ENCODE data around the gene SLC2A8.

Gene SLC2A8

DNA sequence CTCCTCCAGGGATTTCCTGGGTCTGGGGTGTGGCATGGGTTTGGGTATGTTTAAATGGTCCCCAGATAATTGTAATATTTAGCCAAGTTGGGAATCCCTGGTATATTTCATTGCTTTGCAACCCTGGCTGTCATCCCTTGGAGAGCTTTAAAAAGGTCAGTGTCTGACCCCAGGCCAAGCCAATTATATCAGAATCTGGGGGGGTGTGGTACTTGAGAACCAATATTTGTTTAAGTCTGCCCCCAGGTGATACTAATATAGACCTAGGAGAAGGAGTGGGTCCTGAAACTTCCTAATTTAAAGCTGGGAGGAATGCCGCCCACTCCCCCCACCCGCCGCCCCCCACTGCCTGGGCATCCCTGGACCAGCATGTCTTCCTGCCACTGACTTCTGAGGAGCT is 38.2 kb upstream of the SLC2A8 start:
- H3K4me2 ChIP-seq (ENCODE audit: insufficient read depth, low read length, poor library complexity, severe bottlenecking) = no peak overlapping the region
- H3K79me1 ChIP-seq (ENCODE audit: low read depth, low read length) = no peaks in the 10 kb centered on the region
- WGBS, 2 donors (ENCODE audit: extremely low coverage in 2 of 2, insufficient read length in 2 of 2, insufficient replicate concordance in 1 of 2) = no CpG with 5 or more reads among the region's 3 CpGs
- no peak overlapping the region for H3K4ac ChIP-seq (ENCODE audit: low read length)
- H3K9ac ChIP-seq (ENCODE audit: low read depth, low read length, poor library complexity) = no peak overlapping the region
- no peak overlapping the region for H3K4me3 ChIP-seq (ENCODE audit: low read length in 2 of 2)
- H3K14ac ChIP-seq (ENCODE audit: low read length) = no peak overlapping the region
- no peak overlapping the region for H4K8ac ChIP-seq (ENCODE audit: low read depth, low read length)
- peaks cover 0 to 19% of the 10 kb centered on the region in 2 donors for H3K36me3 ChIP-seq (replicated peaks in 1 of 2; ENCODE audit: control insufficient read depth in 2 of 2, insufficient read depth in 2 of 2, low read length in 2 of 2)
- no peak overlapping the region for H2AFZ ChIP-seq (ENCODE audit: low read length)
- no peaks in the 10 kb centered on the region for H3K27me3 ChIP-seq (ENCODE audit: control insufficient read depth in 3 of 3, insufficient read depth in 3 of 3, low read depth in 1 of 3, low read length in 3 of 3)
- no peak overlapping the region for H2BK15ac ChIP-seq (ENCODE audit: low read length)
- H3K18ac ChIP-seq (ENCODE audit: low read length) = no peak overlapping the region
- H2AK5ac ChIP-seq (ENCODE audit: low read depth, low read length) = no peak overlapping the region
- no peak overlapping the region for H4K91ac ChIP-seq (ENCODE audit: low read depth, low read length, poor library complexity)
- no peak overlapping the region for H3K27ac ChIP-seq (replicated peaks; ENCODE audit: low read length)
- no peak overlapping the region for H2BK120ac ChIP-seq (ENCODE audit: low read depth, low read length)
- DNase-seq (ENCODE audit: low spot score) = no peak
- peaks cover 0 to 2% of the 10 kb centered on the region in 2 donors for H3K9me3 ChIP-seq (replicated peaks in 1 of 2; ENCODE audit: control insufficient read depth in 2 of 2, insufficient read depth in 1 of 2, low read depth in 1 of 2, low read length in 2 of 2)
- H3K23ac ChIP-seq (ENCODE audit: low read depth, low read length, poor library complexity) = no peak overlapping the region
- no peak overlapping the region for H2BK12ac ChIP-seq (ENCODE audit: low read length)
- no peak overlapping the region for H2BK5ac ChIP-seq (ENCODE audit: low read length)
- H3K4me1 ChIP-seq (ENCODE audit: control insufficient read depth in 2 of 2, insufficient read depth in 1 of 2, low read depth in 1 of 2, low read length in 2 of 2) = peaks cover 2% of the 10 kb centered on the region in 2 donors

DNA sequence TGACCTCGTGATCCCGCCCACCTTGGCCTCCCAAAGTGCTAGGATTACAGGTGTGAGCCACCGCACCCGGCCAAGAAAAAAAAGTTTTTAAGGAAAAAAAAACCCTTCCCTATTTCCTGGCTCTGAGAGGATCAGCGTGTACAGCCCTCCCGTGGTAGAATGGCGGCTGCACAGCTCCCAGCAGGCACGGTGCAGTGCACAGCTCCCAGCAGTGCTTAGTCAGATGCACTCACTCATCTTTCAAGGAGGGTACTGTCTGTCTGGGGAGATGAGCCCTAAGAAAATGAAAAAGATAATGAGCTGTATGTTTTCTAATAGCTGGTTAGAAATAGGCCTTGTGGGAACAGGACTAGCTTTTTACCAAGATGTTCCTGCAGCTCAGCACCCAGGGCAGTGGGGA is 36.7 kb upstream of the SLC2A8 start:
- Histone ChIP-seq H3K4me1 (ENCODE audit: control insufficient read depth in 2 of 2, insufficient read depth in 1 of 2, low read depth in 1 of 2, low read length in 2 of 2) (no peaks in the 10 kb centered on the region), H3K4me2 (ENCODE audit: insufficient read depth, low read length, poor library complexity, severe bottlenecking) (no peak overlapping the region), H3K14ac (ENCODE audit: low read length) (no peak overlapping the region), H3K9ac (ENCODE audit: low read depth, low read length, poor library complexity) (no peak overlapping the region), H3K4me3 (ENCODE audit: low read length in 2 of 2) (no peak overlapping the region), H3K18ac (ENCODE audit: low read length) (no peak overlapping the region), H3K79me1 (ENCODE audit: low read depth, low read length) (no peaks in the 10 kb centered on the region), H2BK120ac (ENCODE audit: low read depth, low read length) (no peak overlapping the region), H2AK5ac (ENCODE audit: low read depth, low read length) (no peak overlapping the region), H3K9me3 (replicated peaks in 1 of 2; ENCODE audit: control insufficient read depth in 2 of 2, insufficient read depth in 1 of 2, low read depth in 1 of 2, low read length in 2 of 2) (peaks cover 0 to 2% of the 10 kb centered on the region in 2 donors), H3K27ac (replicated peaks; ENCODE audit: low read length) (no peak overlapping the region), H3K4ac (ENCODE audit: low read length) (no peak overlapping the region), H3K36me3 (replicated peaks in 1 of 2; ENCODE audit: control insufficient read depth in 2 of 2, insufficient read depth in 2 of 2, low read length in 2 of 2) (peaks cover 0 to 21% of the 10 kb centered on the region in 2 donors), H3K27me3 (ENCODE audit: control insufficient read depth in 3 of 3, insufficient read depth in 3 of 3, low read depth in 1 of 3, low read length in 3 of 3) (no peaks in the 10 kb centered on the region), H3K23ac (ENCODE audit: low read depth, low read length, poor library complexity) (no peak overlapping the region), H2BK5ac (ENCODE audit: low read length) (no peak overlapping the region), H2BK15ac (ENCODE audit: low read length) (no peak overlapping the region), H4K91ac (ENCODE audit: low read depth, low read length, poor library complexity) (no peak overlapping the region), H2BK12ac (ENCODE audit: low read length) (no peak overlapping the region), H4K8ac (ENCODE audit: low read depth, low read length) (no peak overlapping the region), H2AFZ (ENCODE audit: low read length) (no peak overlapping the region)
- DNase-seq (ENCODE audit: low spot score) = no peak
- no CpG with 5 or more reads among the region's 8 CpGs for WGBS, 2 donors (ENCODE audit: extremely low coverage in 2 of 2, insufficient read length in 2 of 2, insufficient replicate concordance in 1 of 2)

DNA sequence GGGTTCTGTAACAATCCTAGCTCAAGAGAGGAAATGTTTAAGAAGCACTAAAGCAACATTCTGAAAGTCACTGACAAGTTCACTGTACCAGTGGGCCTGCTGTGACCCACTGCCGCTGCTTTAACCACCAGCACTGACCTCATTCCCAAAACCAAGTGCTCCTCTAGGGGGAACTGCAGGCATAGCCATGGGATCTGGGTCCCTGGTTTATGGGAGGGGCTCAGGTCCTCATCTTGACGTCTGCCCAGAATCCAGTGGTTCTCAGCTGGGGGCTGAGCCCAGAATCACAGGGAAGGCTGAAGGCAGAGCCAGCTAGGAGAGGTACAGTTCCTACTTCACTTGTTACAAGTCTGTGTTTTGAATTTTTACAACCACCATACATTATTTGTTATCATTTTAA is 36.1 kb upstream of the SLC2A8 start:
- no CpG with 5 or more reads among the region's 2 CpGs for WGBS, 2 donors (ENCODE audit: extremely low coverage in 2 of 2, insufficient read length in 2 of 2, insufficient replicate concordance in 1 of 2)
- no peaks in the 10 kb centered on the region for H3K27me3 ChIP-seq (ENCODE audit: control insufficient read depth in 3 of 3, insufficient read depth in 3 of 3, low read depth in 1 of 3, low read length in 3 of 3)

DNA sequence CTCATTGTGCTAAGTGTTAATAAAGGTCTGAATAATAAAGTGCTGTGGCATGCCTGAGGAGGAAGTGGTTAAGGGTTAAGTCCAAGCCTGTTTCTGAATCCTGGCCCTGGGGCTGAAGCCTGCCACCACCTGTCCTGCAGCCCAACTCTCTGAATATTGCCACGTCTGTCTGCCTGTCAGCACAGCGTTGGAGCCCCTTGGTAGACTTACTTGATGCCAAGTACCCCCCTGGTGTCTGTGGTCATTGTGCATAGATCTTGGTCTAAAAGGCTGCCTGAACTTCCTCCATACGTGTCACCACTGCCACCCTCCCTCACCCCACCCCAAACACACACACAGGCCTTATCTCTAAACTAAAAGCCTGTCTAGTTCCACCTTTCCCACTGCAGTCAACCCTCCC is 35.4 kb upstream of the SLC2A8 start:
- H2AFZ ChIP-seq (ENCODE audit: low read length) = no peak overlapping the region
- WGBS, 2 donors (ENCODE audit: extremely low coverage in 2 of 2, insufficient read length in 2 of 2, insufficient replicate concordance in 1 of 2) = no CpG with 5 or more reads among the region's 3 CpGs
- H4K8ac ChIP-seq (ENCODE audit: low read depth, low read length) = no peak overlapping the region
- no peaks in the 10 kb centered on the region for H3K27me3 ChIP-seq (ENCODE audit: control insufficient read depth in 3 of 3, insufficient read depth in 3 of 3, low read depth in 1 of 3, low read length in 3 of 3)
- no peak overlapping the region for H3K18ac ChIP-seq (ENCODE audit: low read length)
- H3K4me2 ChIP-seq (ENCODE audit: insufficient read depth, low read length, poor library complexity, severe bottlenecking) = no peak overlapping the region
- no peak overlapping the region for H3K9ac ChIP-seq (ENCODE audit: low read depth, low read length, poor library complexity)
- H3K4me1 ChIP-seq (ENCODE audit: control insufficient read depth in 2 of 2, insufficient read depth in 1 of 2, low read depth in 1 of 2, low read length in 2 of 2) = no peaks in the 10 kb centered on the region
- no peak overlapping the region for H3K4ac ChIP-seq (ENCODE audit: low read length)
- no peak overlapping the region for H3K27ac ChIP-seq (replicated peaks; ENCODE audit: low read length)
- peaks cover 0 to 2% of the 10 kb centered on the region in 2 donors for H3K9me3 ChIP-seq (replicated peaks in 1 of 2; ENCODE audit: control insufficient read depth in 2 of 2, insufficient read depth in 1 of 2, low read depth in 1 of 2, low read length in 2 of 2)
- no peak overlapping the region for H2AK5ac ChIP-seq (ENCODE audit: low read depth, low read length)
- DNase-seq (ENCODE audit: low spot score) = no peak
- H2BK120ac ChIP-seq (ENCODE audit: low read depth, low read length) = no peak overlapping the region
- no peak overlapping the region for H2BK15ac ChIP-seq (ENCODE audit: low read length)
- H3K79me1 ChIP-seq (ENCODE audit: low read depth, low read length) = no peaks in the 10 kb centered on the region
- no peak overlapping the region for H4K91ac ChIP-seq (ENCODE audit: low read depth, low read length, poor library complexity)
- H3K36me3 ChIP-seq (replicated peaks in 1 of 2; ENCODE audit: control insufficient read depth in 2 of 2, insufficient read depth in 2 of 2, low read length in 2 of 2) = peaks cover 0 to 23% of the 10 kb centered on the region in 2 donors
- no peak overlapping the region for H3K23ac ChIP-seq (ENCODE audit: low read depth, low read length, poor library complexity)
- no peak overlapping the region for H2BK12ac ChIP-seq (ENCODE audit: low read length)
- no peak overlapping the region for H2BK5ac ChIP-seq (ENCODE audit: low read length)
- no peak overlapping the region for H3K14ac ChIP-seq (ENCODE audit: low read length)
- H3K4me3 ChIP-seq (ENCODE audit: low read length in 2 of 2) = no peak overlapping the region

More for the DNA sequence above, 36.1 kb upstream of the SLC2A8 start:
- Histone ChIP-seq H2BK12ac (ENCODE audit: low read length) (no peak overlapping the region), H2BK120ac (ENCODE audit: low read depth, low read length) (no peak overlapping the region), H3K4me2 (ENCODE audit: insufficient read depth, low read length, poor library complexity, severe bottlenecking) (no peak overlapping the region), H3K14ac (ENCODE audit: low read length) (no peak overlapping the region), H3K36me3 (replicated peaks in 1 of 2; ENCODE audit: control insufficient read depth in 2 of 2, insufficient read depth in 2 of 2, low read length in 2 of 2) (peaks cover 0 to 23% of the 10 kb centered on the region in 2 donors), H2BK15ac (ENCODE audit: low read length) (no peak overlapping the region), H3K18ac (ENCODE audit: low read length) (no peak overlapping the region), H3K27ac (replicated peaks; ENCODE audit: low read length) (no peak overlapping the region), H3K9ac (ENCODE audit: low read depth, low read length, poor library complexity) (no peak overlapping the region), H3K4me1 (ENCODE audit: control insufficient read depth in 2 of 2, insufficient read depth in 1 of 2, low read depth in 1 of 2, low read length in 2 of 2) (no peaks in the 10 kb centered on the region), H2BK5ac (ENCODE audit: low read length) (no peak overlapping the region), H2AFZ (ENCODE audit: low read length) (no peak overlapping the region), H3K23ac (ENCODE audit: low read depth, low read length, poor library complexity) (no peak overlapping the region), H3K9me3 (replicated peaks in 1 of 2; ENCODE audit: control insufficient read depth in 2 of 2, insufficient read depth in 1 of 2, low read depth in 1 of 2, low read length in 2 of 2) (peaks cover 0 to 2% of the 10 kb centered on the region in 2 donors), H3K4ac (ENCODE audit: low read length) (no peak overlapping the region), H4K91ac (ENCODE audit: low read depth, low read length, poor library complexity) (no peak overlapping the region), H2AK5ac (ENCODE audit: low read depth, low read length) (no peak overlapping the region), H3K79me1 (ENCODE audit: low read depth, low read length) (no peaks in the 10 kb centered on the region), H3K4me3 (ENCODE audit: low read length in 2 of 2) (no peak overlapping the region), H4K8ac (ENCODE audit: low read depth, low read length) (no peak overlapping the region)
- DNase-seq (ENCODE audit: low spot score) = no peak
